IgD-negative memory B cell (primary cell): ENCODE results near the gene URB2. TPM values are rescaled to one million over a fixed set of nuclear protein-coding genes. Genes with fewer than 3 reads are reported as not detected.

Experiments
- H3K27ac Mint-ChIP-seq, 3 donors: one replicate each; pipeline ENCODE4 v1.8.0; 2020 to 2022; ENCODE audit warnings: mild to moderate bottlenecking in 3 of 3, mixed read lengths in 3 of 3, moderate library complexity in 1 of 3
- H3K27me3 Mint-ChIP-seq: one replicate; pipeline ENCODE4 v1.8.0; 2021; ENCODE audit warnings: mixed read lengths
- H3K36me3 Mint-ChIP-seq: one replicate; pipeline ENCODE4 v1.8.0; 2020; ENCODE audit warnings: mild to moderate bottlenecking, mixed read lengths
- H3K4me1 Mint-ChIP-seq, 3 donors: one replicate each; pipeline ENCODE4 v1.8.0; 2020 to 2022; ENCODE audit warnings: mixed read lengths in 3 of 3, mild to moderate bottlenecking in 1 of 3
- H3K4me3 Mint-ChIP-seq, 4 donors: one replicate each; pipeline ENCODE4 v1.8.0; 2020 to 2022; ENCODE audit warnings: mild to moderate bottlenecking in 4 of 4, mixed read lengths in 4 of 4, moderate library complexity in 3 of 4
- H3K9me3 Mint-ChIP-seq, 3 donors: one replicate each; pipeline ENCODE4 v1.8.0; 2020 to 2021; ENCODE audit warnings: mixed read lengths in 3 of 3, mild to moderate bottlenecking in 1 of 3
- polyA plus RNA-seq: library from polyadenylated mRNA; unstranded; fragments of 300-500 nt; fragmentation: Illumina TruSeq; gene quantifications from one replicate; pipeline ENCODE4 v1.2.3, GENCODE V29; 2021

Gene URB2
- polyA plus RNA-seq, 1 donor from 2014 or later: 5.6 TPM

DNA sequence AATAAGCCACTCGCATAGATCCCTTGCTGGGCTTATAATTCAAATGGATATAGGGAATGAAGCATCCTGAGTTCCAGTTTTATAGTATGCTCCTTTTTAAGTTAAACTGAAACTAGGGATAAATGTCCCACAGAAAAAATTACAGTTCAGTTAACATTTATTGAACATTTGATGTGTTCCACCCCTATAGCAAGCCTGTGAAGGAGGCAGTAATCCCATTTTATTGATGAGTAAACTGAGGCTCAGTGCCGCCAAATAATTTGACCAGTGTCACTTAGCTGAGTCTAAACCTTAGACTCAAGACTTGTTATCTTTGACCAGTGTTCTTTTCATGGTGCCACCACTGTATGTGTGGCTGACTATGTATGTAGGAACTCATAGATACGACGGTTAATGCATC is 22.4 kb downstream of the URB2 start:
- Mint-ChIP-seq H3K27me3 (no peaks in the 10 kb centered on the region), H3K27ac (no peak overlapping the region), H3K9me3 (no peaks in the 10 kb centered on the region), H3K4me1 (peaks cover 8 to 11% (median 9%) of the 10 kb centered on the region in 3 donors), H3K4me3 (no peak overlapping the region), H3K36me3 (no peaks in the 10 kb centered on the region)

DNA sequence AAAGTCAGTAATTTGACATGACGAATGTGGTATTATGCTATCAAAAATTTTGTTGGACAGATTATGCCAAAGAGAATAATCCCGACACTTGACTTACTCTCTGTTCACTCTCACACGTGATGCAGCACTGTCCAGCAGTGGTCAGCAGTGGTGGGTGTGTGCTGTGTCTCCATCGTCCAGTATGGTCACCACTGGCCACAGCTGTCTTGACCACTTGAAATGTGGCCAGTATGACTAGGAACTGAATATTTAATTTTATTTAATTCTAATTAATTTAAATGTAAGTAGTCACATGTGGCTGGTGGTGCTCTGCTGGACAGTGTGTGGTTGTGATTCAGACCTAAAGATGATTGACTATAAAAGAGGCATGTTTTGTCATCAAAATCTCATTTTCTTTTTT is 24.0 kb downstream of the URB2 start:
- Mint-ChIP-seq H3K27ac (no peak overlapping the region), H3K4me1 (no peaks in the 10 kb centered on the region), H3K36me3 (no peaks in the 10 kb centered on the region), H3K4me3 (no peak overlapping the region), H3K27me3 (no peaks in the 10 kb centered on the region), H3K9me3 (no peaks in the 10 kb centered on the region)

DNA sequence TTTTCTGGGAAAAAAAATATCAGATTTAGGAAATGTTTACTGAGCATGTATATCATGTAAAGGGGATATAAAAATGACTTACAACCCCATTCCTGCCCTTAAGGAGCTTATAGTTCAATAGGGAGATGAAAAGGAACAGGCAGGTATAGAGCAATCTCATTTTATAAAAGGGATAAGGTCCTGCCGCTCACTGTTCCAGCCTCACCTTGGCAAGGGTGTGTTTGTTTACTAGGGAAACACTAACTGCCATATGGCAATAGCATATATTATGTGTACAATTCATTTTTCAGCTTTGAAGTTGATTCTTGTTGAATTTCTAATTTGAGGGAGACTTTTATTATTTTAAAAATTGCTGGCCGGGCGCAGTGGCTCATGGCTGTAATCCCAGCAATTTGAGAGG is 25.5 kb downstream of the URB2 start:
- H3K27me3 Mint-ChIP-seq: no peaks in the 10 kb centered on the region
- H3K4me3 Mint-ChIP-seq: no peak overlapping the region
- H3K36me3 Mint-ChIP-seq: no peaks in the 10 kb centered on the region
- no peak overlapping the region for H3K27ac Mint-ChIP-seq
- no peaks in the 10 kb centered on the region for H3K9me3 Mint-ChIP-seq
- H3K4me1 Mint-ChIP-seq: no peaks in the 10 kb centered on the region

DNA sequence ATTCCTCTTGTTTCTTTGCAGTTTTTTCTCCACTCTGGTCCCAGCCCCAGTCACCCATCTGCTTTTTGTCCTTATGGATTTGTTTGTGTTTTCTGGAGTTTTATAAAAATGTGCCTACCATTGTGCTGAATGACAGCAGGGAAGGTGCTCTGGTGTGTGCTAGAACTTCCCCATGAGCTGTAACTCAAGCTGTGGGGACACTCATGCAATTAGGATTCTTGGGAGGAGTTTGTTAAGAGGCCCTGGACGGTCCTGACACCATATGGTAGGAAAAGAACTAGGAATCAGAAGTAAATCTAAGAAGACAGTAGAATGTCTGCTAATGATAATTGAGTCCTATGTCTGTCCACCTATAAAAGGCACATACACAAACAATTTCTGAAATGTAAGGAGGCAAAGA is 27.4 kb downstream of the URB2 start:
- Mint-ChIP-seq H3K4me1 (no peaks in the 10 kb centered on the region), H3K9me3 (no peaks in the 10 kb centered on the region), H3K27ac (no peak overlapping the region), H3K27me3 (no peaks in the 10 kb centered on the region), H3K36me3 (no peaks in the 10 kb centered on the region), H3K4me3 (no peak overlapping the region)

- Mint-ChIP-seq H3K9me3 (no peaks in the 10 kb centered on the region), H3K4me1 (no peaks in the 10 kb centered on the region), H3K27ac (no peak overlapping the region), H3K36me3 (peaks cover 4% of the 10 kb centered on the region), H3K4me3 (no peak overlapping the region), H3K27me3 (no peaks in the 10 kb centered on the region)
Measured at GRCh38 chr1:229655781-229656180, 29.7 kb downstream of the URB2 start.

- Mint-ChIP-seq H3K9me3 (no peaks in the 10 kb centered on the region), H3K36me3 (peaks cover 4% of the 10 kb centered on the region), H3K4me3 (no peak overlapping the region), H3K27ac (peak overlapping the region in 1 of 3 donors; percentile 7), H3K4me1 (peaks cover 0 to 7% (median 4%) of the 10 kb centered on the region in 3 donors), H3K27me3 (no peaks in the 10 kb centered on the region)
Measured at GRCh38 chr1:229657993-229658755, 32.1 kb downstream of the URB2 start.

GRCh38 chr1:229661022-229661877 is 35.2 kb downstream of the URB2 start:
- Mint-ChIP-seq H3K4me3 (peak overlapping the region in 1 of 4 donors; percentile 23), H3K9me3 (no peaks in the 10 kb centered on the region), H3K36me3 (peaks cover 4% of the 10 kb centered on the region), H3K27me3 (no peaks in the 10 kb centered on the region), H3K4me1 (peaks cover 0 to 7% (median 4%) of the 10 kb centered on the region in 3 donors), H3K27ac (peak overlapping the region in 1 of 3 donors; percentile 37)

DNA sequence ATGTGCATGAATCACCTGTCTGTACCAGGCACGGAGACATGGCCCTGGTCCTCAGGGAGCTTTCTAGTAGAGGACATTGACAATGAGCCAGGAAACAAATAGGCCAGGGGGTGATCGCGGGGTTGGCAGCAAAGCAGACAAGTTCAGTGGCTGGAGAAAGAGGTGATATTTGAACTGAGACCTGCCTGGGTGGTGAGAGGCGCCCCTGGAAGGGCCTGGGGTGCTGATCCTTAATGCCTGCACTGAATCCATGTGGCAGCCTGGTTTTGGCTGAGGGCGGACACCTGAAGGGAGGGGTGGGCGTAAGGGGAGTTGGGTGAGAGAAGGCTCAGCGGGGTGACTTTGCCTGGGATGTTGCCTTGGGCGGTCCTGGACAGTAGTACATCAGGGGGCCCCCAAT is 35.9 kb downstream of the URB2 start:
- H3K36me3 Mint-ChIP-seq: peaks cover 4% of the 10 kb centered on the region
- H3K4me1 Mint-ChIP-seq: peaks cover 0 to 7% (median 4%) of the 10 kb centered on the region in 3 donors
- no peaks in the 10 kb centered on the region for H3K27me3 Mint-ChIP-seq
- H3K27ac Mint-ChIP-seq: no peak overlapping the region
- H3K9me3 Mint-ChIP-seq: no peaks in the 10 kb centered on the region
- no peak overlapping the region for H3K4me3 Mint-ChIP-seq

- Mint-ChIP-seq H3K27ac (no peak overlapping the region), H3K4me1 (peaks cover 0 to 7% (median 4%) of the 10 kb centered on the region in 3 donors), H3K27me3 (no peaks in the 10 kb centered on the region), H3K9me3 (no peaks in the 10 kb centered on the region), H3K4me3 (no peak overlapping the region), H3K36me3 (peaks cover 4% of the 10 kb centered on the region)
Measured at GRCh38 chr1:229664133-229664689, 38.2 kb downstream of the URB2 start.

DNA sequence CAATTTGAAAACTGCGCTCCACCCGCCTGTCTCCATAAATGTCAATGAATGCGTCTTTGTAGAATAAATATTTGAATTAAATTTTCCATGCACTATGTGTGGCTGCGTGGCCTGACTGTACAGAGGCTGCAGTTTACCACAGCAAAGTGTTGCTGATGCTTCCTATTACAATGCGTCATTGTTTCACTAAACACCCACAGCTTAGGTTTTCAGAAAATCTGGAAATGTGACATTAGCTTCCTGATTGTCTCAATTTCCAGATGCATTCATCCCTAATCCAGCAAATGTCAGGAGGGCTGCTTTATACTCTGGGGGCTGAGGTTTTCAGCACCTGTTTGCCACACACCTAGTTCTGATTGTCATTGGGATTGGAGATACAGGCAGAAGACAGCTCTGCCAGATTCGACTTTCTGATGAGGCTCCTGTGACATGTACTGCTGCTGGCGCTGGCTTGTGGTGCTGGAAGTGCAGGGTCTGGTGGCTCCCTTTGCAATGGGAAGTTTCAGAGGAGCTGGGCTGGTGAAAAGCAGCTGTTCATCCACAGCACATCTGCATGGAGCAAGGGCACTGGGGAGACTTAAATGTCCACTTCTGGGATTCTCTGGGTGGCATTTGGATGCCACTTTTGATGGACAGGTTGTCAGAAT is 40.0 kb downstream of the URB2 start:
- Mint-ChIP-seq H3K9me3 (no peaks in the 10 kb centered on the region), H3K4me3 (no peak overlapping the region), H3K27ac (no peak overlapping the region), H3K4me1 (peaks cover 0 to 7% (median 4%) of the 10 kb centered on the region in 3 donors), H3K36me3 (no peaks in the 10 kb centered on the region), H3K27me3 (no peaks in the 10 kb centered on the region)

- H3K9me3 Mint-ChIP-seq: no peaks in the 10 kb centered on the region
- H3K36me3 Mint-ChIP-seq: no peaks in the 10 kb centered on the region
- peaks cover 0 to 2% (median 0%) of the 10 kb centered on the region in 3 donors for H3K4me1 Mint-ChIP-seq
- H3K4me3 Mint-ChIP-seq: no peak overlapping the region
- H3K27me3 Mint-ChIP-seq: no peaks in the 10 kb centered on the region
- no peak overlapping the region for H3K27ac Mint-ChIP-seq
Measured at GRCh38 chr1:229666585-229666984, 40.5 kb downstream of the URB2 start.

DNA sequence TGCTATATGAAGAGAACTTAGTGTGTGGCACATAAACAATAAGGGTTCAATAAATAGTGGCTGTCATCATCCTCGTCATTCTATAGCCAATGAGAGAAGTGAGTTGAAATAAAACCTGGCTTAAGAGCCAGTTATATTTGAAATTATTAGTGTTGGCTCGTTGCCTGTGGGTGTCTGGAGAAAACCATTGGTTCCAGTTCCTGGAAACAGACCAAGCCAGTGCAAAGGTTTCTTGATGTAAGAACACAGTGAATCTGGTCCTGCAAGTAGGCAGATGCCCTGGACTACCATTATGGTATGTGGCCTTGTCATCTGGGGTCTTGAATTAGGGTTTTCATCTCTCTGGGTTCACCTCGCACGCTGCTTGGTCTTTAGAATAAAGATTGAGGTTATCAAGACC is 43.3 kb downstream of the URB2 start:
- no peaks in the 10 kb centered on the region for H3K36me3 Mint-ChIP-seq
- H3K9me3 Mint-ChIP-seq: no peaks in the 10 kb centered on the region
- no peak overlapping the region for H3K27ac Mint-ChIP-seq

DNA sequence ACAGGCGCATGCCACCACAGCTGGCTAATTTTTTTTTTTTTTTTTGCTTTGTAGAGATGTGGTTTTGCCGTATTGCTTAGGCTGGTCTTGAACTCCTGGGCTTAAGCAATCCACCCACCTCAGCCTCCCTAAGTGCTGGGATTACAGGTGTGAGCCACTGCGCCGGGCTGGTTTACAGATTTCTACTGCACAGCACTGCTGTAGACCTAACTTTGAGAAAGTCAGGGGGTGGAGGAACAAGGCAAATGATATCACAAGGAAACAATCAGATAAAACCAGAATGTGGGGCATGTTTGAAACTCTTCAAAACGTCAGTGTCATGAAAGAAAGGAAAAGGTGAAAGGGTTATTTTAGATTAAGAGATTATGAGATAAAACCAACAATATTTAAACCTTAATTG is 45.3 kb downstream of the URB2 start:
- H3K36me3 Mint-ChIP-seq: no peaks in the 10 kb centered on the region
- no peak overlapping the region for H3K27ac Mint-ChIP-seq
- no peaks in the 10 kb centered on the region for H3K27me3 Mint-ChIP-seq
- H3K4me3 Mint-ChIP-seq: no peak overlapping the region
- H3K9me3 Mint-ChIP-seq: no peaks in the 10 kb centered on the region
- no peaks in the 10 kb centered on the region for H3K4me1 Mint-ChIP-seq

More for the DNA sequence above, 43.3 kb downstream of the URB2 start:
- no peaks in the 10 kb centered on the region for H3K27me3 Mint-ChIP-seq
- H3K4me3 Mint-ChIP-seq: no peak overlapping the region
- no peaks in the 10 kb centered on the region for H3K4me1 Mint-ChIP-seq

GRCh38 chr1:229672246-229672645 is 46.2 kb downstream of the URB2 start:
- no peaks in the 10 kb centered on the region for H3K9me3 Mint-ChIP-seq
- H3K36me3 Mint-ChIP-seq: no peaks in the 10 kb centered on the region
- no peaks in the 10 kb centered on the region for H3K4me1 Mint-ChIP-seq
- no peak overlapping the region for H3K27ac Mint-ChIP-seq
- no peaks in the 10 kb centered on the region for H3K27me3 Mint-ChIP-seq
- no peak overlapping the region for H3K4me3 Mint-ChIP-seq

GRCh38 chr1:229674042-229674441 is 48.0 kb downstream of the URB2 start:
- H3K27ac Mint-ChIP-seq: no peak overlapping the region
- no peaks in the 10 kb centered on the region for H3K27me3 Mint-ChIP-seq
- no peak overlapping the region for H3K4me3 Mint-ChIP-seq
- H3K4me1 Mint-ChIP-seq: no peaks in the 10 kb centered on the region
- H3K36me3 Mint-ChIP-seq: no peaks in the 10 kb centered on the region
- H3K9me3 Mint-ChIP-seq: no peaks in the 10 kb centered on the region
